HG02759 (cell line): ENCODE measurements around the gene STYK1.
"Not testable (repeated sequence)": the region's sequence is repeated elsewhere in the genome, so short reads cannot be mapped to it uniquely, and the experiment has no call there.

Experiments
- ATAC-seq: cut with Tn5 transposase; IDR thresholded peaks from one replicate; pipeline ENCODE4 v1.9.1; 2021; ENCODE audit warnings: mild to moderate bottlenecking, moderate library complexity; ENCODE audit not compliant: unreplicated experiment

The STYK1 gene

GRCh38 chr12:10623131-10623530, 50.7 kb downstream of the STYK1 start:
- ATAC-seq, result no peak

DNA sequence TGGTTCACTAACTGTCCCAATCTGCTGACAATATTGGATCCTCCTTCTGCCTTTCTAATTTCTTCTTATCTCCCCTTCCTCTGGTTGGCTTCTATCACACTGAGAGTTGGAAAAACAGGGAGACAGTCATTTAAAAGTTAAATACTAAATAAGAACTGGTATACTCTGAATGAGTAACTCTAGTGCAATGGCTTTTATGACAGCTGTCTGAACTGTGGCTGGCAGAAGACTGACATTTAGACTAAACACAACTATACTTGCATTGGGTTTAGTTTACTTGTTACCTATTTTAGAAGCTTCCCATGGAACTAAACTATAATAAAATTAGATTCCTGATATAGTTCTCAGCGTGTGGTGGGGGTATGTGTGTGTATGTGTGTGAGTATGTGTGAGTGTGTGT, 52.6 kb downstream of the STYK1 start:
- ATAC-seq, result no peak

DNA sequence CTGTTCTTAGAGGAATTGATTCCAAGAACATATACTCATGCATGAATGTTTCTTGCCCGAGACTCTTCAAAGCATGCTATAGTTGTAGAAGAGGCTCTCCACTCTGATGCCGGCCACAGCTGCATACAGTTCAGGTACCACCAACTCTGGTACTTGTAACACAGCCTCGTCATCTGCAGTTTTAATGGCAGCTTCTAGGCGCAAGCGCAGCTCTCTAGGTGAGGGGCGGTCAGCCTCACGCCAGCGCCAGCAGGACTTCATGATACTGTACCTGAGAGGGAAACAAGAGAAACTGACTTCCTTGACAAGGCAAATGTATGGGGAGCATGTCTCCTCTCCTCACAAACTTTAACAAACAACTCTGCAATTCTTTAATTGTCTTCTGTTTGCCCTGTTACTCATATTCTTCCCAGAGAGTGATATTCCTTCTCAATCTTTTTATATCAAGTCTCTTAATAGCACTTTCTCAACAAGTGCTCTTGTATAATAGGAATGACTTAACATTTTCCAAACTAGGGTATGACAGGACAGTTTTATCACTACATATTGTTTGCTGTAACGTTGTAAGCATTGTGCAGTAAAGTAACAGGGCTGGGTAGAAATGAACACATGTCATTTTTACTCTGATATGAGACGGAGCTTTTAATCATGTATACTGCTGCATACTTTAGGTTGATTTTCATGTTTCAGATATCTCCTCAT, 53.6 kb downstream of the STYK1 start:
- ATAC-seq, result no peak

DNA sequence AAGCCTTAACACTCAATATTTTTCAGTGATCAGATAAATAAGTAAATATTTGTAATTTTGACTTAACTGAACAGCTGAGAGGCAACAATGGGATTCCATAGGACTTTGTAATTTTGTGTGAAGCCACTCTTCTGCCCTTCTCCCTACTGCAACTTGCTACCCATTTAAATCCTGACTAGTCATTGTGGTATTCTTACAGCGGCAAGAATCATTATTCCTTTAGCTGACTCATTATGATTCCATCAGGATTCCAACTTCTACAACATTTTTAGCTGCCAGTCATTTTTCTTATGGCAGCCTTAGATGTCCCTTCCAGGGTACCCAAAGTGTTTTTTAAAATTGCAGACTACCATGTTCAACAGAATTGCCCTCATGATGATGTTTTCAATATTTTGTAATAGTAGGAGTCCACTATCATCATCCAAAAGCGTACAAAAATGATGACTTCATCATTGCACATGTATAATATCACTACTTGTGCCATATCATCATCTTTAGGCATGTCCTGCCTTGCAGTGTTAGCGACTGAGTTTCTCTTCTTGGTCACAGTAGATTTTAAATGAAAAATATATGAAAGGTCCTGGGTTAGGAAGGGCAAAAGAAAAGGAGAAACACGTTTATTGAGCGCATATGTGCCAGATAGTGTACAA, 55.4 kb downstream of the STYK1 start:
- ATAC-seq, result no peak

DNA sequence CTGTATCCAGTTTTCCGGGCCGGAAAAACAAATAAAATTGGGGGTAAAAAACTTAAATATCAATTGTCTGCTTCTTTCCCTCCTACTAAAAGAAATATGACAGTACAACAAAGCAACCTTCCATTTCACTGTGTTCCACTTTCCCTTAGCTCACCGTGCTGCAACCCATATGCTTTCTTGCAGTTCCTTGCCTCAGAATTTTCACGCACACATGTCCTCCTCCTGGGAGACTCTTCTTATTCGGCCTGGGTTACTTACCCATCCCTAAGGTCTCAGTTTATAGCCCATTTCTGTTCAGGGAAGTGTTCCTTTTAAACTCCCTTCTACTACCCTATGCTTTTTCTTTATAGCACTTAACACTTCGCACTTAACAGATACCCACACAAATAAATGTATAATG, 56.0 kb downstream of the STYK1 start:
- no peak for ATAC-seq

- ATAC-seq, result no peak
These were observed 58.3 kb downstream of the STYK1 start for GRCh38 chr12:10615532-10615931.

DNA sequence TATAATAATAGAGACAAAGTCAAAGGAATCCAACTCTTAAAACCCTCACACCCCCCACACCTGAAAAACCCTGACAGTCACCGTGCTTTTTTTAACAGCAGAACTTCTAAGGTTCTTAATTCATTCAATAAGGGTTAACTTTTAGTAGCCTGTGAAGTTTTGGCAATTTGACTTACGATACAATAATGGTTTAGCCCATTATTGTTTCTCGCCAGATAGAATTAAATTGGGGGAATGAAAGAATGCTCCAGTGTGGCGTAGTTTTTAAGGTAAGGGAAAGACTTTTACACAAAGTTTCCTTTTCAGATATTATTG, 59.8 kb downstream of the STYK1 start:
- ATAC-seq, result no peak

- ATAC-seq, result peak; percentile 97
These were observed 60.4 kb downstream of the STYK1 start, which contains the start of gene MAGOHB for GRCh38 chr12:10613349-10614055. Gene MAGOHB (minus strand): TSS chr12:10613609. CDS start chr12:10613532, 77 bp downstream.

DNA sequence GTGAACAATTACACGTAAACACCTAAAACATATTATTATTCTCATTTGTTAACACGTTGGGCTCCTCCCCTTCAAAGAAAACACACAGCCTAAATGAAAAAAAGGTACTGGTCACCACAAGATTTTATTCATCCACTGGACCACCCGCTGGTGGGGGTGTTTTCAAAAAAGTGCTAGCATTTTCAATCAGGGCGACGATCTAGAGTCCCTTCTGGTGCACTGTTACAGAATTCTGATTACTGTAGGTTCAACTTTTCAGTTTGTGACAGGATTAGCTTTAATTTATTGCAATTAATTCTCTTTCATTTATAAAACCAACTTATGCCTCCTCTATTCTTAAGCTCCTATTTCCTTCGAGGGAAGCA, 60.9 kb downstream of the STYK1 start:
- peak; percentile 5 for ATAC-seq

DNA sequence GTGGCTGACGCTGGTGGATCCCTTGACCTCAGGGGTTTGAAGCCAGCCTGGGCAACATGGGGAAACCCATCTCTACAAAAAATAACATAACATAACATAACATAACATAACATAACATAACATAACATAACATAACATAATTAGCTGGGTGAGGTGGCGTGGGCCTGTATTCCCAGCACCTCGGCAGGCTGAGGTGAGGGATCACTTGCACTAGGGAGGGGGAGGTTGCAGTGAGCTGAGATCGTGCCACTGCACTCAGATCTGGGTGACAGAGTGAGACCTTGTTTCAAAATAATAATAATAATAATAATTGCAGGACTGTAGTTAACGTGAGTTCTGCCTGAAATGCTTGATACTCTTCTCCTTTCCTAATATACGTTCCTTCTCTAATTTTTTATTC, 61.7 kb downstream of the STYK1 start:
- ATAC-seq, result no peak

GRCh38 chr12:10611258-10611657, 62.6 kb downstream of the STYK1 start:
- not testable (repeated sequence) for ATAC-seq

DNA sequence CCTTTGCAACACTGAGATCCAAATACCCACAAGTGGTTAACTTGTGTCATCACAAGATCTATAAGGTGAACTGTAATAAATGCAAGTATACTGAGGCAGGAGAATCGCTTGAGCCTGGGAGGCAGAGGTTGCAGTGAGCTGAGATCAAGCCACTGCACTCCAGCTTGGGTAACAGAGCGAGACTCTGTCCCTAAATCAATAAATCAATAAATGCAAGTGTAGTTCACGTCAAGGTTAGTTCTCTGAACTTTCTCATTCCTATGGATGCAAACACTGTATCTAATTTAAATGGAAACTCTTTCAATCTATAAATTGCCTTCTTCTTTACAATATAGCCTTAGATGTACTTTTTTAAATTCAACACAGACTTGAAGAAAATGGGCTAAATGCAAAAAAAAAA, 63.7 kb downstream of the STYK1 start:
- no peak for ATAC-seq

GRCh38 chr12:10607885-10608458, 65.9 kb downstream of the STYK1 start:
- ATAC-seq, result no peak

- no peak for ATAC-seq
These were observed 72.0 kb downstream of the STYK1 start for GRCh38 chr12:10601860-10602259.

DNA sequence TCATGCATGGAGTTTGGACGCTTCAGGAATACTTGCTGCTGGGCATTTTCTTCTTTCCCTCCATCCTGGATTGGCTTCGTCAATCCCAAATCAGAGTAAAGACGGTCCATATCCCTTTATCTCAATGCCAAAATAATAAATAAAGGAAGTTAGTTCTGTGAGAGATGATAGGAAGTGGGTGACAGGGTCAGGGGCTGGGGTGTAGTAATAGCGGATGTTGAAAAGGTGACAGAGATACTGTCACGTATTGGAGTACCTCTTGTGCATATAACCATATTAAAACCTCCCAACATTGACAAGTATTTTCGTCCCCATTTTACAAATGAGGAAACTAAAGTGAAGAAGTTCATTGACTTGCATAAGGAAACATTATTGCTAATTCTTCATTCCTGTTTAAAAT, 72.9 kb downstream of the STYK1 start:
- ATAC-seq, result no peak

GRCh38 chr12:10595881-10596280, 78.0 kb downstream of the STYK1 start:
- no peak for ATAC-seq

DNA sequence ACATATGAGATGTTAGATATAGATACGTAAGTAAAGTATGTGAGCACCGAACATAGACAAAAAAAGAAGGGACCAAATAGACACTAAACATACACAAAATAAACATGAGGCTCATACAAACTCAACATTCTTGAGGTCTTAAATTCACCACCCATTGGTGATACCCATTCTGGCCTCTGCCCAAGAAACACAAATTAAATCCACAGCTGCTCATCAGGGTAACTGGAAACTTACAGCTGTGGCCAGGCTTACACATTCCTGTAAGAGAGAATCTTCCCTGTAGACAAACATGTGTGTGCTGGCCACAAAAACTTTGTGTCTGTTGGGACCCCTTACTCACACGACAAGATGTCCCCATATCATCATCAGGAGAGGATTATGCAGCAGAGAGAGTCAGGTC, 82.9 kb downstream of the STYK1 start:
- ATAC-seq, result no peak

- no peak for ATAC-seq
These were observed 89.4 kb downstream of the STYK1 start for GRCh38 chr12:10584415-10584814.

- ATAC-seq, result no peak
These were observed 91.1 kb downstream of the STYK1 start for GRCh38 chr12:10582704-10583103.

DNA sequence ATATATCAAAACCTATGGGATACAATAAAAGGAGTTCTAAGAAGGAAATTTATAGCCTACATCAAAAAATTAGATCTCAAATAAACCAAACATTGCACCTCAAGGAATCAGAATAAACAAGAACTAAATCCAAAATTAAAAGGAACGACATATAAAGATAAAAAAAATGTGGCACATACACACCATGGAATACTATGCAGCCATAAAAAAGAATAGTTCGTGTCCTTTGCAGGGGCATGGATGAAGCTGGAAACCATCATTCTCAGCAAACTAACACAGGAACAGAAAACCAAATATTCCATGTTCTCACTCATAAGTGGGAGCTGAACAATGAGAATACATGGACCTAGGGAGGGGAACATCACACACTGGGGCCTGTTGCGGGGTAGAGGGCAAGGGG, 91.7 kb downstream of the STYK1 start:
- not testable (repeated sequence) for ATAC-seq

- no peak for ATAC-seq
These were observed 99.5 kb downstream of the STYK1 start for GRCh38 chr12:10574307-10574706.

- ATAC-seq, result not testable (repeated sequence)
These were observed 101.8 kb downstream of the STYK1 start for GRCh38 chr12:10572021-10572490.
